NCI-H1417 (cell line): ENCODE results near the gene FAM98C.

Source experiments
- DNase-seq, 3 experiments: peaks; one replicate each; lab custom pipeline; 2025; lab: John Stamatoyannopoulos, UW

FAM98C gene

GRCh38 chr19:38425810-38426466, 23.0 kb downstream of the FAM98C start, which contains the start of gene RASGRP4:
Gene RASGRP4, minus strand, starts transcription at chr19:38426219. Its CDS starts 128 bp downstream, at chr19:38426091.
- no peak for DNase-seq

- DNase-seq: peak in 1 of 3 experiments; percentile 1
These were observed 24.3 kb downstream of the FAM98C start for GRCh38 chr19:38427035-38427677.

- no peak for DNase-seq
These were observed 26.3 kb downstream of the FAM98C start for GRCh38 chr19:38429055-38429810.

GRCh38 chr19:38429811-38430156, 26.9 kb downstream of the FAM98C start:
- DNase-seq: no peak

- no peak for DNase-seq
These were observed 28.0 kb downstream of the FAM98C start for GRCh38 chr19:38430931-38431330.

- no peak for DNase-seq
These were observed 30.4 kb downstream of the FAM98C start, which contains the start of gene RYR1 for GRCh38 chr19:38433268-38433733. Gene RYR1, plus strand, starts transcription at chr19:38433691. Its CDS starts 139 bp downstream, at chr19:38433830.

- DNase-seq: peak in 2 of 3 experiments; percentile 5 to 9
These were observed 31.7 kb downstream of the FAM98C start for GRCh38 chr19:38434549-38435051.

GRCh38 chr19:38437295-38437694, 34.4 kb downstream of the FAM98C start:
- DNase-seq: no peak

GRCh38 chr19:38437917-38438316, 35.0 kb downstream of the FAM98C start:
- no peak for DNase-seq

- no peak for DNase-seq
These were observed 37.7 kb downstream of the FAM98C start for GRCh38 chr19:38440592-38440991.

- no peak for DNase-seq
These were observed 38.9 kb downstream of the FAM98C start for GRCh38 chr19:38441657-38442348.

- DNase-seq: no peak
These were observed 39.8 kb downstream of the FAM98C start for GRCh38 chr19:38442736-38443135.

GRCh38 chr19:38443458-38443999, 40.6 kb downstream of the FAM98C start:
- no peak for DNase-seq

GRCh38 chr19:38444026-38444425, 41.1 kb downstream of the FAM98C start:
- no peak for DNase-seq

GRCh38 chr19:38445362-38445761, 42.5 kb downstream of the FAM98C start:
- no peak for DNase-seq

GRCh38 chr19:38448225-38448624, 45.3 kb downstream of the FAM98C start:
- no peak for DNase-seq

GRCh38 chr19:38449518-38449917, 46.6 kb downstream of the FAM98C start:
- DNase-seq: no peak

GRCh38 chr19:38451036-38451435, 48.1 kb downstream of the FAM98C start:
- DNase-seq: no peak

GRCh38 chr19:38451629-38452028, 48.7 kb downstream of the FAM98C start:
- no peak for DNase-seq

GRCh38 chr19:38452430-38453366, 49.8 kb downstream of the FAM98C start:
- DNase-seq: no peak

- DNase-seq: no peak
These were observed 50.7 kb downstream of the FAM98C start for GRCh38 chr19:38453596-38453995.
